HUES6 (cell line): ENCODE results near the gene LRRTM4.

Source experiments
- H3K27ac ChIP-seq: 2 replicates; pipeline ENCODE4 v1.7.0; 2013; ENCODE audit warnings: low read depth, mild to moderate bottlenecking, low read length, inconsistent platforms
- H3K27me3 ChIP-seq: 2 replicates; pipeline ENCODE4 v1.6.1; 2013; ENCODE audit warnings: low read length; ENCODE audit not compliant: control insufficient read depth, insufficient read depth
- H3K36me3 ChIP-seq: 2 replicates; pipeline ENCODE4 v1.6.1; 2013; ENCODE audit warnings: low read length; ENCODE audit not compliant: control insufficient read depth, insufficient read depth
- H3K4me1 ChIP-seq: 2 replicates; pipeline ENCODE4 v1.6.1; 2013; ENCODE audit warnings: low read length; ENCODE audit not compliant: control insufficient read depth, insufficient read depth
- H3K4me3 ChIP-seq: 2 replicates; pipeline ENCODE4 v1.5.1; 2013; ENCODE audit warnings: low read depth, low read length
- H3K9ac ChIP-seq: one replicate; pipeline ENCODE4 v1.6.1; 2013; ENCODE audit warnings: mild to moderate bottlenecking, low read length
- H3K9me3 ChIP-seq: 2 replicates; pipeline ENCODE4 v1.6.1; 2013; ENCODE audit warnings: low read depth, low read length; ENCODE audit not compliant: control insufficient read depth, insufficient read depth

LRRTM4 gene

DNA sequence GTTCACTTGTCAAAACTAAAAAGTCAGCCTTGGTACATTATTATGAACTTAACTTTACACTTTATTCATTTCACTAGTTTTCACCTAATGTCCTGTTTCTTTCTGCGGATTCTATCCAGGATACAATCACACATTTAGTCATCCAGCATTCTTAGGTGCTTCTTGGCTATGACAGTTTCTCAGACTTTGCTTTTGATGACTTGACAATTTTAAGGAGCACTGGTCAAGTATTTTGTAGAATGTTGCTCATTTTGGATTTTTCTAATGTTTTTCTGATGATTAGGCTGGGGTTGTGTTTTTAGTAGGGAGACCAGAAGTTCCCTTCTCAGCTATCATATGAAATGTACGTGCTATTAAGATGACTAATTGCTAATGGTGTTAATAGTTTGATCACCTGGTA, 601.2 kb downstream of the LRRTM4 start:
- no peaks in the 10 kb centered on the region for H3K27me3 ChIP-seq
- H3K9me3 ChIP-seq: no peaks in the 10 kb centered on the region
- no peak overlapping the region for H3K27ac ChIP-seq
- no peaks in the 10 kb centered on the region for H3K4me1 ChIP-seq
- H3K9ac ChIP-seq: no peak overlapping the region
- H3K4me3 ChIP-seq: no peak overlapping the region
- no peaks in the 10 kb centered on the region for H3K36me3 ChIP-seq

GRCh38 chr2:76895469-76895868, 626.7 kb downstream of the LRRTM4 start:
- Histone ChIP-seq H3K9me3 (no peaks in the 10 kb centered on the region), H3K27ac (no peak overlapping the region), H3K4me3 (no peak overlapping the region), H3K36me3 (no peaks in the 10 kb centered on the region), H3K9ac (no peak overlapping the region), H3K27me3 (no peaks in the 10 kb centered on the region), H3K4me1 (no peaks in the 10 kb centered on the region)

DNA sequence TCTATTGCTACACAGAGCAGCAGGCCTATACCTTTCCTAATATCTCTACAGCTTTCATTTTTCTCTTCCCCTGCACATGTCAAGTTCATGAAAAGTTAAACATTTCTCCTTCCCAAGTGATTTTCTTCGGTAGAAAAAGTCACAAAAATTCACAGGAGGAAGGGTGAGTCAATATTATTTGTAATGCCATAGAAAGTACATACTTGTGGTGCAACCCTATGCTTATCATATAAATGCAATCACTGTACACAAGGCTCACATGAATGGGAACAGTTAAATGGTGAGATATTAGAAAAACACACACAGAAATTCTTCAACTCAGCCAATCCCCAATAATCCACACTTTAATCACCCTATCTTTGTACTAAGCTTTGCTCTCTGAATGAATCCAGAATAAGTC, 651.6 kb downstream of the LRRTM4 start:
- Histone ChIP-seq H3K4me1 (no peaks in the 10 kb centered on the region), H3K27ac (no peak overlapping the region), H3K9me3 (no peaks in the 10 kb centered on the region), H3K9ac (no peak overlapping the region), H3K27me3 (no peaks in the 10 kb centered on the region), H3K36me3 (no peaks in the 10 kb centered on the region), H3K4me3 (no peak overlapping the region)

DNA sequence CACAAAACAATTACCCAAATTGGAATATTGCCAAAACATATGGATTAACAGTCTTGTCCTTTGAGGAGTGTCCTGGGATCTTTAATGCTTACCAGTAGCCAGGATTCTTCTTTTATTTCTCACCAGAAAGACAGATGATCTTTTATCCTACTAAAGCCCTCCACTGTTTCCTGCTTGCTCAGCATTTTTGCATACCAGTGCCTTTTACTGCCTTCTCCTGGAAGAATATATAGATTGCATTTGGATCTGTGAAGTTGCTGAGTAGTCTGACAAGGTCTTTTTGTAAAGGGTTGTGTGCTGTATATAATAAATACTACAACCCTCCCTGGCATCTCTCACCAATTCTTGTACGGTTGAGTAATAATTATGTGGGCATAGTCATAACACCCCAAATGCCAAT, 652.2 kb downstream of the LRRTM4 start:
- Histone ChIP-seq H3K4me3 (no peak overlapping the region), H3K27ac (no peak overlapping the region), H3K27me3 (no peaks in the 10 kb centered on the region), H3K4me1 (no peaks in the 10 kb centered on the region), H3K9me3 (no peaks in the 10 kb centered on the region), H3K9ac (no peak overlapping the region), H3K36me3 (no peaks in the 10 kb centered on the region)

GRCh38 chr2:76867854-76868253, 654.3 kb downstream of the LRRTM4 start:
- Histone ChIP-seq H3K27me3 (no peaks in the 10 kb centered on the region), H3K9ac (no peak overlapping the region), H3K4me3 (no peak overlapping the region), H3K36me3 (no peaks in the 10 kb centered on the region), H3K9me3 (no peaks in the 10 kb centered on the region), H3K27ac (no peak overlapping the region), H3K4me1 (no peaks in the 10 kb centered on the region)

GRCh38 chr2:76866464-76866863, 655.7 kb downstream of the LRRTM4 start:
- Histone ChIP-seq H3K27ac (no peak overlapping the region), H3K36me3 (no peaks in the 10 kb centered on the region), H3K4me3 (no peak overlapping the region), H3K9me3 (no peaks in the 10 kb centered on the region), H3K9ac (no peak overlapping the region), H3K4me1 (no peaks in the 10 kb centered on the region), H3K27me3 (no peaks in the 10 kb centered on the region)

- Histone ChIP-seq H3K36me3 (no peaks in the 10 kb centered on the region), H3K27ac (no peak overlapping the region), H3K4me1 (no peaks in the 10 kb centered on the region), H3K4me3 (no peak overlapping the region), H3K9me3 (no peaks in the 10 kb centered on the region), H3K27me3 (no peaks in the 10 kb centered on the region), H3K9ac (no peak overlapping the region)
Observed at GRCh38 chr2:76862901-76863300, 659.3 kb downstream of the LRRTM4 start.

DNA sequence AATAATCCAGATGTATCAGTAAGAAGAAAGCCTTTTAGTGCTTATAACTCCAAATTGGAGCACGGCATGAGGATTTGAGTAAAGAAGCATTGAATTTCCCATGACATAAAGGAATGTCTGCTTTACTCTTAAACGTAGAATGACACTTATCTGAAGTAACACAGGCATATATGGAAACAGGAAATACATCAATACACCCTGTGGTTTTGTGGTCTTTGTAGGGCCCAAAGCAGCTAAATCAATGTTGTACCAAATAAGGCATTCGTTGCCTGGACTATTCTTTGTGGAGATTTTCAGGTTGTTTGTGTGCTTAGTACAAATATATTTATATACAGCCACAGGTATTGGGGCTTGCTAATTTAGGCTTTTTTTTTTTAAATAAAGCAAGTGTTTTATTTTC, 660.5 kb downstream of the LRRTM4 start:
- H3K36me3 ChIP-seq: no peaks in the 10 kb centered on the region
- no peak overlapping the region for H3K9ac ChIP-seq
- H3K27ac ChIP-seq: no peak overlapping the region
- no peak overlapping the region for H3K4me3 ChIP-seq
- H3K9me3 ChIP-seq: no peaks in the 10 kb centered on the region
- no peaks in the 10 kb centered on the region for H3K4me1 ChIP-seq
- no peaks in the 10 kb centered on the region for H3K27me3 ChIP-seq

DNA sequence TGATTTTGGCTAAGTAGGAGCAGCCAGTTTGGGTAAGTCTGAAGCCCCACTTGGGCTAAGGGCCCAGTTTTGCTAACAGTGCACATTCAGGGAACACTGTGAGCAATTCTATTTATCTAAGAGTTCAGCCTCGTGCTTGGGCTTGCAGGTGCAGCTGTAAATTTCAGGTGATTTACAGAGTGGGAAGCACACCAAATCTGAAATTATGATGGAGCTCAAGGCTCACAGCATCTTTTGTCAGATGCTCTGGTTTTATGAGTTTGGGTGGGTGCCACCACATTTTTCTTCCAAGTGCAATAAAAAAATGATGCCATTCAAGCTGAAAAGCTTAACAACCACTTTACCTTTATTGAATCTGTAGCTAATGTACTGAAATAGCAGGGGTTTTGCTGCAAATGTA, 671.2 kb downstream of the LRRTM4 start:
- no peak overlapping the region for H3K9ac ChIP-seq
- no peaks in the 10 kb centered on the region for H3K9me3 ChIP-seq
- H3K27me3 ChIP-seq: no peaks in the 10 kb centered on the region
- H3K27ac ChIP-seq: no peak overlapping the region
- no peaks in the 10 kb centered on the region for H3K4me1 ChIP-seq
- no peaks in the 10 kb centered on the region for H3K36me3 ChIP-seq
- H3K4me3 ChIP-seq: no peak overlapping the region

GRCh38 chr2:76849086-76849485, 673.1 kb downstream of the LRRTM4 start:
- no peaks in the 10 kb centered on the region for H3K27me3 ChIP-seq
- H3K36me3 ChIP-seq: no peaks in the 10 kb centered on the region
- H3K27ac ChIP-seq: no peak overlapping the region
- H3K9me3 ChIP-seq: no peaks in the 10 kb centered on the region
- no peak overlapping the region for H3K4me3 ChIP-seq
- H3K4me1 ChIP-seq: no peaks in the 10 kb centered on the region
- no peak overlapping the region for H3K9ac ChIP-seq

DNA sequence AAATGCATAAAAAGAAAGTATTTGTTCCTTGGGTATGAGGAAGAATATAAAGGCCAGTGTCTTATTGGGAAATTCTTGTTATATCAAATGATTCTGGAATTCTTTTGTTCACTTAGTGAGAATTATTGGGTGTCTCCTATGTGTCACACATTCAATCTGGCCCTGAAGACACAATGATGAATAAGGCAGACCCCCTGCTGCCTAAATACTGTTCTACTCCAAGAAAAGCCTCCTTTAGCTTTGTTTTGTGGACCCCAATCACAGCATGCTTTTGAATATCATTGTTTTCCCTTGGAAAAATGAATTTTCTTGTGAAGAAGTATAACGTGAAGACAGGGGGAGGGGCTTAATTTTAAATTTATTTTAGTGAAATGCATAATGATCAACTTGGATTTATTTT, 682.4 kb downstream of the LRRTM4 start:
- H3K9ac ChIP-seq: no peak overlapping the region
- H3K9me3 ChIP-seq: no peaks in the 10 kb centered on the region
- H3K4me1 ChIP-seq: no peaks in the 10 kb centered on the region
- no peak overlapping the region for H3K27ac ChIP-seq
- H3K27me3 ChIP-seq: no peaks in the 10 kb centered on the region
- H3K36me3 ChIP-seq: no peaks in the 10 kb centered on the region
- no peak overlapping the region for H3K4me3 ChIP-seq
